GM21723 (cell line): Measurements from ENCODE around the gene GADD45GIP1.
"Not testable (repeated sequence)": the region's sequence is repeated elsewhere in the genome, so short reads cannot be mapped to it uniquely, and the experiment has no call there.

ENCODE experiments used
- ATAC-seq: cut with Tn5 transposase; IDR thresholded peaks from one replicate; pipeline ENCODE4 v1.9.1; 2021; ENCODE audit warnings: mild to moderate bottlenecking, moderate library complexity; ENCODE audit not compliant: unreplicated experiment

GADD45GIP1 gene

GRCh38 chr19:12990431-12990830, 33.4 kb upstream of the GADD45GIP1 start:
- no peak for ATAC-seq

DNA sequence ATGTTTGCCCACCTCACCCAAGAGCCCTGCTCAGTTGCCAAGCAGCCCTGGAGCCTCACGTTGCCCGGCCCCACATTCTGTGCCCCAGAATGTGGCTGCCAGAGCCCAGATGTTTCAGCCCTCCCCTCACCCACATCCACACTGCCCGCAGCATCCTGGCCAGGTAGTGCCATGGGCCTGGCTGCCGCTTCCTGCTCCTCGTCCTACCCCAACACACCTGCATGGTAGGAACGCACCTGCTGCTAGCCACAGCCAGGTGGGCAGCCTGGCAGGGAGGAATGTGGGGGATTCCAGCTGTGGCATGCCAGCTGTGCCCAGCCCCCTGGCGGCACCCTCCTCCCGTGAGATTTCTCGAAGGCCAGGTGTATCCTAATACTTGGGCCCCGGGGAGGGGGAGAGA, 30.8 kb upstream of the GADD45GIP1 start:
- ATAC-seq: no peak

DNA sequence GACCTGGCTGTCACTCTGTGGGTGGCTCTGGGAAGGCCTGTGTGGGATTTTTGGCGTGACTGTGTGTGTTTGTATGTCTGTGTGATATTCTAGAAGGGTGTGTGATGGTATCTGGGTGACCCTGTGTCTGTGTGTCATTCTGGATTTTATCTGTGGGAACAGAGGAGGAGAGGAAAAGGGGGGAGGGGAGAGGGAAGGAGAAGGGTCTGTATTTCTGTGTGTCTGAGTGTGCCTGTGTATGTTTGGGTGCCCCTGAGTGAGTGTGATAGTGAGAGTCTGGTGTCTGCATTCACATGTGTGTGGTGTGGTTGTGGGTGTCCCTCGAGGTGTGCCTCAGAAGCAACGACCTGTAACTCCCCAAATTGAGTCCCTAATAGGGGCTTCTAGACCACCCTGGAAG, 30.2 kb upstream of the GADD45GIP1 start:
- no peak for ATAC-seq

GRCh38 chr19:12986726-12987125, 29.7 kb upstream of the GADD45GIP1 start:
- ATAC-seq: no peak

- ATAC-seq: no peak
Measured at GRCh38 chr19:12985049-12985776, 28.2 kb upstream of the GADD45GIP1 start.

DNA sequence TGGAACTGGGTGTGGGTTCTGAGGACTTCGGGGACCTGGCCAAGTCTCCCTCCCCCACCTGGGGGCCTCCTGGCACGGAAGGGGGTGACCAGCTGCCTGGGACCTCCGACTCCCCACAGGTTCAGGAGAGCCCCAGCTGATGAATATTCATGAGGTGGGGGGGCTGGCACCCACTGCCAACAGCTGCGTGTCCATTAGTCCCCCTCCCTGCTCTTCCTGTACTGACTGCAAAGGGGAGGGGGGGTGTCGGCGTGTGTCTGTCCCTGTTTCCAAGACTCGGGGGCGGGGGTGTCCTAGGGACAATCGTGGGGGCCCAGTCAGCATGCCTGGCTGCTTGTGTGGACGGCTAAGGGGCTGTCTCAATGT, 27.6 kb upstream of the GADD45GIP1 start:
- ATAC-seq: no peak

GRCh38 chr19:12984143-12984627, 27.2 kb upstream of the GADD45GIP1 start:
- no peak for ATAC-seq

- ATAC-seq: no peak
Measured at GRCh38 chr19:12983542-12984142, 26.6 kb upstream of the GADD45GIP1 start.

DNA sequence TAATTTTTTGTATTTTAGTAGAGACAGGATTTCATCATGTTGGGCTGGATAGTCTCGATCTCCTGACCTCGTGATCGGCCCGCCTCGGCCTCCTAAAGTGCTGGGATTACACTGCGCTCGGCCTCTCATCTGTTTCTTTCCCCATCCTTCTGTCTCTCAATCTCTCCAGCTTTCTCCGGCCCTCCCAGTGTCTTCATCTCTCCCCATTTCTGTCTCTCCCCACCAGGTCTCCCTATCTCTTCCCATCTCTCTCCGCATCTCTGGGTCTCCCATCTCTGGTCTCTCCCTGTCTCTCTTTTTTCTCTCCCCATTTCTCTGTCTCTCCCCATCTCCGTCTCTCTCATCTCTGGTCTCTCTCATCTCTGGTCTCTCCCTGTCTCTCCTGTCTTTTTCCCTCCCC, 26.1 kb upstream of the GADD45GIP1 start:
- ATAC-seq: no peak

GRCh38 chr19:12982648-12983047, 25.6 kb upstream of the GADD45GIP1 start:
- ATAC-seq: no peak

DNA sequence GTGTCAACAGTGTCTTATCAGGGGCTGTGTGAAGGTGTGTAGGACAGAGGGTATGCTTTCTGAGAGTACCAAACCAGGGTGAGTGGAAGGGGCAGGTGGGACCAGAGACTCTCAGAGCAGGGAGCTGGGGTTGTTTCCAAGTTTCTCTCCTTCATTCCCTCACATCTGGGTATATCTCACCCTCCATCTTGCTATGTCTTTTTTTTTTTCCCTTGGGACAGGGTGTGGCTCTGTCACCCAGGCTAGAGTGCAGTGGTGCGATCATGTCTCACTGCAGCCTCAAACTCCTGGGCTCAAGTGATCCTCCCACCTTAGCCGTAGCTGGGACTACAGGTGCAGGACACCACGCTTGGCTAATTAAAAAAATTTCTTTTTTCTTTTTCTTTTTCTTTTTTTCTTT, 23.0 kb upstream of the GADD45GIP1 start:
- ATAC-seq: no peak

DNA sequence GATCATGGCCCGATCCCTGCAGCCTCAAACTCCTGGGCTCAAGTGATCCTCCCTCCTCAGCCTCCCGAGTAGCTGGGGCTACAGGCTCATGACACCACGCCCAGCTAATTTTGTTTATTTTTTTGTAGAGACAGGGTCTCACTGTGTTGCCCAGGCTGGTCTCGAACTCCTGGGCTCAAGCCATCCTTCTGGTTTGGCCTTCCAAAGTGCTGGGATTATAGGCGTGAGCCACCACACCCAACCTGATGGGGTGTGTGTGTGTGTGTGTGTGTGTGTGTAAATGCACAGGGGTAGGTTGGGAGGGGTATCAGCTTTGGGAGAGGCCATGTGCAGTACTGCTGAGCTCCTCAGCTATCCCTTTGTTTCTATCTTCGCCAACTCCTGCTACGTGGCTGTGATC, 19.1 kb upstream of the GADD45GIP1 start:
- not testable (repeated sequence) for ATAC-seq

- ATAC-seq: no peak
Measured at GRCh38 chr19:12975221-12975741, 18.3 kb upstream of the GADD45GIP1 start.

- ATAC-seq: no peak
Measured at GRCh38 chr19:12974301-12975220, 17.5 kb upstream of the GADD45GIP1 start.

DNA sequence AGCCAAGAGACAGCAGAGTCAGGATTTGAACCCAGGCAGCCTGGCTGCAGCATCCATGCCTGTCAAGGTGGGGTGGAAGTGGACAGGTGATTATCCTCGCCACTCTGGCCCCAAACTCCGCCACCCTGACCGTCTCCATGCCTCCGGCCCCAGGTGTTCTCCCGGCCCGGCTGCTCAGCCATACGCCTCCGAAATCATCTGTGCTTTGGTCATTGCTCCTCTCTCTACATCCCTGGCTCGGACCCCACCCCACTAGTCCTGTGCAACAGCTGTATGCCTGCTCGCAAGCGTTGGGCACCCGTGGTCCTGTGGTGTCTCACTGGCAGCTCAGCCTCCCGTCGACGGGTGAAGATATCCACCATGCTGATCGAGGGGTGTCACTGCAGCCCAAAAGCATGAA, 16.2 kb upstream of the GADD45GIP1 start:
- ATAC-seq: no peak

DNA sequence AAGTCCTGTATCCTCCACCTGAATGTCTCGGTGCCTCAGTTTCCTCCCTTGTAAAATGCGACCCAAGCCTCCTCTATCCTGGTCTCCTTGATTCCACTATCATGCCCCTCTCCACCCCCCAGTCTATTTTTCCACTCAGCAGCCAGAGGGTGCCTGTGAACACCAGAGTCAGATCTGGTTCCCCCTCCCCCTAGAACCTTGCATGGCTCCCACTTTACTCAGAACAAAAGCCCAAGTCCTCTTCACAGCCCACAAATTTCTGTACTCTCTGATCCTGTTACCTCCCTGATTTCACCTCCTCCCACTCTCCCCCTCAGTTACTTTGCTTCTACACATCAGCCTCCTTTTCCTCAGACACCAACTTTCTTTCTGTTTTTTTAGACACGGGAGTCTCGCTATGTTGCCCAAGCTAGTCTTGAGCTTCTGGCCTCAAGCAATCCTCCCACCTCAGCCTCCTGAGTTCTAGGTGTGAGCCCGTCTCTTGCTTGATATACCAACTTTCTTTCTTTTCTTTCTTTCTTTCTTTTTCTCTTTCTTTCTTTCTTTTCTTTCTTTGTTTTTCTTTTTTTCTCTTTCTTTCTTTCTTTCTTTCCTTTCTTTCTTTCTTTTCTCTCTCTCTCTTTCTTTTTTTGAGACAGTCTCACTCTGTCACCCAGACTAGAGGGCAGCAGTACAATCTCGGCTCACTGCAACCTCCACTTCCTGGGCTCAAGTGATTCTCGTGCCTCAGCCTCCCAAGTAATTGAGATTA, 13.2 kb upstream of the GADD45GIP1 start:
- ATAC-seq: no peak

DNA sequence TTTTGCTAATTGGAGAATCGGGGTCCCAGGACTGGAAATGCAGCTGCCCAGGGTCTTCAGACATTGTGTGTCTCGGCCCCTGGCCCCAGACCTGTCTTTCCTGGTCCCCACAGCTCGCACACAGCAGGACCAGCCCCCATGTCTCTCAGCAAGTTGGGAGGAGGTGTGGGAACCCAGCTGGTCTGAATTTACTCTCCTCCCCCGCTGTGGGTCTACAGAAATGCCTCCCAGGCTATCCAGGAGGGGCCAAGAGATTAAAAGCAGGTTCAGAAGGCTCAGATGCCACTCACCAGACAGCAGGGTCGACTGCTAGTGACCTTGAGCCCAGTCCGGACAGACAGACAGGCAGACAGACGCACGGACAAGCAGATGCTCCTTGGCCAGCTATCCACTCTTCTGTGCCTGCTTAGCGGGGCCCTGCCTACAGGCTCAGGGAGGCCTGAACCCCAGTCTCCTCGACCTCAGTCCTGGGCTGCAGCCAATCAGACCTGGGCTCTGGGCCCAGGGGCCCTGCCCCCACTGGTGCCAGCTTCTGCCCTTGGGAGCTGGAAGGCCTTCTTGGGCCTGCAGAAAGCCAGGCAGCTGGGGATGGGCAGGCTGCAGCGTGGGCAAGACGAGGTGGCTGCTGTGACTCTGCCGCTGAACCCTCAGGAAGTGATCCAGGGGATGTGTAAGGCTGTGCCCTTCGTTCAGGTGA, 12.4 kb upstream of the GADD45GIP1 start, which contains the start of gene DAND5:
TSS of gene DAND5 (plus strand) at position 285 of the 697 bp plus-strand sequence. CDS start at position 370, 85 bp downstream.
- ATAC-seq: no peak

- ATAC-seq: no peak
Measured at GRCh38 chr19:12967907-12968306, 10.9 kb upstream of the GADD45GIP1 start.

DNA sequence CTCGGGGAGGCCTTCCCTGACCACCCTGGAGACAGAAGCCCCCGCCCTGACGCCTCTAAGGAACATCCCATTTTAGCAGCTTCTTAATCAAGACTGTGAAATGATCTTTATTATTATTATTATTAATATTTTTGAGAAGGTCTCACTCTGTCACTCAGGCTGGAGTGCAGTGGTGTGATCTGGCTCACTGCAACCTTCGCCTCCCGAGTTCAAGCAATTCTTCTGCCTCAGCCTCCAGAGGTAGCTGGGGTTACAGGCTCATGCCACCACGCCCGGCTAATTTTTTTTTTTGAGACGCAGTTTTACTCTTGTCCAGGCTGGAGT, 8.8 kb upstream of the GADD45GIP1 start:
- ATAC-seq: no peak
